K562 (cell line): ENCODE measurements around the gene NIN. TPM values are rescaled to one million over a fixed set of nuclear protein-coding genes. Genes with fewer than 3 reads are reported as not detected.

Experiments used
- ATAC-seq: fragments of 200-7000 bp; cut with Tn5 transposase; 3 replicates; pipeline ENCODE4 v1.9.1; 2020; ENCODE audit warnings: moderate library complexity
- BruUV-seq: library from RNA; stranded (reverse); fragments of 400-500 nt; replicated peaks from 2 replicates; lab custom pipeline; 2021; lab: Mats Ljungman, UMichigan
- CTCF ChIA-PET: fragments of 300-600 bp; formaldehyde crosslinking; extraction: SDS; loops from one replicate; lab custom pipeline; 2021; ENCODE audit warnings: low intra/inter-chr PET ratio; lab: Yijun Ruan, JAX
- POLR2A ChIA-PET: fragments of 300-600, 350-650 bp; sonication (Branson Sonifier 250); formaldehyde crosslinking; extraction: SDS; loops from one replicate; lab custom pipeline; 2021; ENCODE audit warnings: antibody characterized with exemption, inconsistent platforms; lab: Yijun Ruan, JAX
- DNase-seq, 4 experiments: peaks; one replicate each; pipeline versions ENCODE4 v3.0.0 to v3.0.0-alpha.2; 2011 to 2018; ENCODE audit warnings: low spot score in 3 of 4, mixed read lengths in 3 of 4; ENCODE audit errors: extremely low read depth in 1 of 4
- FAIRE-seq: peaks from 2 replicates; lab custom pipeline; 2011; peaks lifted over from hg19 to GRCh38; lab: Jason Lieb, UNC
- H2AFZ ChIP-seq: 2 replicates; pipeline ENCODE4 v1.6.0; 2011; ENCODE audit warnings: low read depth, low read length, control low read depth, inconsistent platforms
- H3K27ac ChIP-seq: fragments of 200-600 bp; 3 replicates; pipeline ENCODE4 v1.8.0; 2011; ENCODE audit warnings: low read depth, mild to moderate bottlenecking, control low read depth, inconsistent platforms, low read length, moderate library complexity, mixed read lengths; ENCODE audit errors: extremely low read depth
- H3K27me3 ChIP-seq, 2 experiments: fragments of 300-600 bp in 1 of 2; 2 replicates in 1 of 2; 3 replicates in 1 of 2; pipeline versions ENCODE4 v1.6.0 to v1.8.0; 2011; ENCODE audit warnings: inconsistent platforms in 2 of 2, low read length in 2 of 2, mild to moderate bottlenecking in 1 of 2, mixed read lengths in 1 of 2, moderate library complexity in 1 of 2; ENCODE audit not compliant: control insufficient read depth in 2 of 2, insufficient read depth in 2 of 2
- H3K36me3 ChIP-seq: fragments of 300-600 bp; 3 replicates; pipeline ENCODE4 v1.8.0; 2011; ENCODE audit warnings: mild to moderate bottlenecking, low read length, inconsistent platforms; ENCODE audit not compliant: control insufficient read depth, insufficient read depth
- H3K4me1 ChIP-seq, 2 experiments: fragments of 200-600 bp in 1 of 2; replicated peaks in 1 of 2; 2 replicates in 1 of 2; 3 replicates in 1 of 2; pipeline versions ENCODE4 v1.5.1 to v1.8.0; 2011; ENCODE audit warnings: inconsistent platforms in 2 of 2, low read length in 2 of 2, mild to moderate bottlenecking in 1 of 2, mixed read lengths in 1 of 2, moderate library complexity in 1 of 2; ENCODE audit not compliant: control insufficient read depth in 2 of 2, insufficient read depth in 2 of 2
- H3K4me2 ChIP-seq: 2 replicates; pipeline ENCODE4 v1.6.1; 2011; ENCODE audit warnings: low read length, control low read depth, inconsistent platforms, mixed read lengths; ENCODE audit not compliant: insufficient read depth
- H3K4me3 ChIP-seq: fragments of 200-600 bp; sonication (generic), shearing (Covaris generic); 2 replicates; pipeline ENCODE4 v1.5.1; 2016; ENCODE audit warnings: control low read depth, inconsistent platforms
- H3K79me2 ChIP-seq: fragments of 200-600 bp; 3 replicates; pipeline ENCODE4 v1.8.0; 2011; ENCODE audit warnings: low read length, inconsistent platforms; ENCODE audit not compliant: control insufficient read depth, insufficient read depth
- H3K9ac ChIP-seq, 2 experiments: 2 replicates each; pipeline versions ENCODE4 v1.6.0 to v1.6.1; 2011; ENCODE audit warnings: low read depth in 2 of 2, low read length in 2 of 2, control low read depth in 1 of 2, inconsistent platforms in 1 of 2, mild to moderate bottlenecking in 1 of 2, mixed read lengths in 1 of 2; ENCODE audit not compliant: insufficient read depth in 1 of 2
- H3K9me1 ChIP-seq: one replicate; pipeline ENCODE4 v1.6.0; 2011; ENCODE audit warnings: inconsistent platforms, mild to moderate bottlenecking, low read length, moderate library complexity; ENCODE audit not compliant: control insufficient read depth, insufficient read depth
- H3K9me3 ChIP-seq: replicated peaks from 2 replicates; pipeline ENCODE4 v1.5.1; 2011; ENCODE audit warnings: low read depth, low read length, inconsistent platforms; ENCODE audit not compliant: control insufficient read depth, insufficient read depth
- H4K20me1 ChIP-seq: replicated peaks from 2 replicates; pipeline ENCODE4 v1.6.1; 2011; ENCODE audit warnings: low read length, inconsistent platforms, mixed read lengths; ENCODE audit not compliant: control insufficient read depth, insufficient read depth
- BRD9 ChIP-seq: fragments of 450-650 bp; IDR thresholded peaks from 2 replicates; pipeline ENCODE4 v1.6.1; 2018; ENCODE audit warnings: low read depth; ENCODE audit not compliant: partially characterized antibody
- DDX20 ChIP-seq: fragments of 450-650 bp; IDR thresholded peaks from 2 replicates; pipeline ENCODE4 v1.6.1; 2016; ENCODE audit warnings: missing genetic modification characterization, low read depth, mild to moderate bottlenecking, missing compliant biosample characterization, moderate library complexity
- JUND ChIP-seq, 2 experiments: IDR thresholded peaks; 2 replicates in 1 of 2; 3 replicates in 1 of 2; pipeline ENCODE4 v1.6.1; 2011; ENCODE audit warnings: borderline replicate concordance in 2 of 2, low read depth in 2 of 2, low read length in 2 of 2, improper control_type of control experiment in 1 of 2, missing biosample characterization in 1 of 2, missing genetic modification characterization in 1 of 2, missing genetic modification reagents in 1 of 2
- MCM3 ChIP-seq: fragments of 450-650 bp; IDR thresholded peaks from 2 replicates; pipeline ENCODE4 v1.6.1; 2016
- NCOA6 ChIP-seq: fragments of 450-650 bp; IDR thresholded peaks from 2 replicates; pipeline ENCODE4 v1.6.1; 2017; ENCODE audit warnings: mild to moderate bottlenecking
- NFIX ChIP-seq: fragments of 250-450 bp; sonication (Bioruptor Pico); IDR thresholded peaks from 2 replicates; pipeline ENCODE4 v1.4.0; 2020; ENCODE audit warnings: low read depth, mild to moderate bottlenecking, moderate library complexity
- SAFB2 ChIP-seq: fragments of 200-400 bp; formaldehyde crosslinking; IDR thresholded peaks from 2 replicates; pipeline ENCODE4 v1.6.1; 2018; ENCODE audit warnings: borderline replicate concordance, low read length, low read depth, moderate library complexity; ENCODE audit not compliant: severe bottlenecking
- TFAM ChIP-seq: fragments of 250-450 bp; sonication (Bioruptor Pico); conservative IDR thresholded peaks from 2 replicates; pipeline ENCODE4 v1.5.0; 2021; ENCODE audit warnings: mild to moderate bottlenecking, moderate library complexity
- ZFPM2 ChIP-seq: fragments of 250-450 bp; sonication (Bioruptor Pico); IDR thresholded peaks from 2 replicates; pipeline ENCODE4 v1.5.1; 2022; ENCODE audit warnings: mild to moderate bottlenecking
- ZNF124 ChIP-seq: sonication (generic); formaldehyde crosslinking; IDR thresholded peaks from 2 replicates; pipeline ENCODE4 v1.8.1; 2022; ENCODE audit warnings: missing genetic modification reagents
- ZNF140 ChIP-seq: fragments of 250-450 bp; sonication (Bioruptor Pico); IDR thresholded peaks from 2 replicates; pipeline ENCODE4 v1.8.0; 2021; ENCODE audit warnings: moderate library complexity, mild to moderate bottlenecking, inconsistent platforms
- WGBS: fragments of 100-300 bp; shearing (Covaris generic); methylation state at CpG from one replicate; pipeline ENCODE4 v1.1.6; 2016; ENCODE audit warnings: low coverage, mixed read lengths; ENCODE audit not compliant: insufficient coverage; ENCODE audit errors: missing lambda C conversion rate; 5-methylcytosine and 5-hydroxymethylcytosine counted together
- in situ Hi-C: fragments of 300-500 bp; cut with MboI; formaldehyde crosslinking; loops from 4 replicates; pipeline ENCODE4 v1.15.0; 2018; ENCODE audit warnings: inconsistent platforms, mixed read lengths
- intact Hi-C: fragments of 100-400 bp; cut with micrococcal nuclease; formaldehyde crosslinking; loops from 2 replicates; pipeline ENCODE4 v1.14.2; 2022
- polyA plus RNA-seq, 8 experiments: library from polyadenylated mRNA; depleted of rRNA in 4 of 8; stranded (reverse) in 5 of 8; unstranded in 3 of 8; fragments of >200 nt; fragmentation: Nextera tagmentation in 2 of 8; fragmentation: Illumina TruSeq in 1 of 8; extraction: Ambion mirVana in 2 of 8; extraction: Trizol in 1 of 8; gene quantifications; 2 replicates each; pipeline versions ENCODE4 v1.2.1 to v1.2.3, GENCODE V29; 2011 to 2014; ENCODE audit warnings: inconsistent platforms in 1 of 8, missing spikeins in 1 of 8
- total RNA-seq, 7 experiments: library from RNA; depleted of rRNA in 6 of 7; stranded (reverse); fragments of >200 nt in 6 of 7; fragmentation: Illumina TruSeq in 2 of 7; extraction: Trizol in 2 of 7; gene quantifications; 2 replicates each; pipeline versions ENCODE4 v1.2.1 to v1.2.3, GENCODE V29; 2011 to 2021; ENCODE audit warnings: low replicate concordance in 1 of 7
- TF ChIP-seq, protein P1 (sequence below): sonication (generic); formaldehyde crosslinking; IDR thresholded peaks from 2 replicates; pipeline ENCODE4 v1.8.0; 2022; ENCODE audit warnings: mild to moderate bottlenecking, missing genetic modification reagents

The NIN gene
- total and polyA plus RNA-seq, 9 of the 15 experiments (the other 6 are each of a cell fraction or from before 2014, with no cell fraction given) = 0.84 to 8.4 (median 5.0) TPM

DNA sequence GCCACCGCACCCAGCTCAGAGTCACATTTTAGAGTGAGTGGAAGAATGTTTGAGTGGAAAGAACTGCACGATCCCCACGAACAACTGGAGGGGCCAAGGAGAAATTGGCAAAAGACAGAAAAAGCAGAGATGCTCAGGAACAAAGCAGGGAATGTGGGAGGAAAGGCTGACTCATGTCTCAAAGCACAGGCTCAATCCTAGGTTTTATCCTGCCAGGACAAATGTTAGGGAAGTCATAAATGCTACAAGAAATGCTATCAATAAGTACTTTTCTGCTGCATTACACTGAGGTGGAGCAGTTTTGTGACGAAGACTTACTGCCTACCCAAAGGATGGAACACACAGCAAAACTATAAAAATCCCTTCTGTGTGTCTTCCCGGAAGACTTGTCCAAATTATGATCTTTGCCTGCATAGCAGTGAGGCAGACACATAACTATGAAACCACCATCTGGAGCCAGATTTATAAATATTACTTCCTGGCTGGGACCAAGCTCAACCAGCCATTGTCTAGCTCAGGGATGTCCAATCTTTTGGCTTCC is 26.7 kb downstream of the NIN start:
- WGBS = 45% methylated on average over 5 of the region's 5 CpGs
- no peak overlapping the region for H3K4me2 ChIP-seq
- H3K79me2 ChIP-seq = no peaks in the 10 kb centered on the region
- H3K27me3 ChIP-seq = no peaks in the 10 kb centered on the region
- no TSS peak for BruUV-seq
- no peak for DNase-seq
- no peak overlapping the region for H3K27ac ChIP-seq
- H3K9me3 ChIP-seq = no peaks in the 10 kb centered on the region
- no peaks in the 10 kb centered on the region for H3K4me1 ChIP-seq
- no peak for FAIRE-seq
- in situ Hi-C loops = no loop called here
- TF ChIP-seq DDX20 (tag) = no peak
- TF ChIP-seq NFIX (CRISPR knock-in tag) = no peak
- TF ChIP-seq ZFPM2 (CRISPR knock-in tag) = no peak
- TF ChIP-seq JUND (IDR thresholded peaks at IDR 0.05; ENCODE audit: borderline replicate concordance, low read depth, low read length) = no peak
- TF ChIP-seq JUND (tag; IDR thresholded peaks at IDR 0.05; ENCODE audit: borderline replicate concordance, low read depth, low read length) = no peak
- no peak for TF ChIP-seq SAFB2
- no peak for TF ChIP-seq ZNF140 (CRISPR knock-in tag)
- no peak for TF ChIP-seq ZNF124
- no peak for TF ChIP-seq BRD9
- TF ChIP-seq NCOA6 = no peak
- no peak for TF ChIP-seq TFAM (CRISPR knock-in tag)
- TF ChIP-seq, protein P1, sequence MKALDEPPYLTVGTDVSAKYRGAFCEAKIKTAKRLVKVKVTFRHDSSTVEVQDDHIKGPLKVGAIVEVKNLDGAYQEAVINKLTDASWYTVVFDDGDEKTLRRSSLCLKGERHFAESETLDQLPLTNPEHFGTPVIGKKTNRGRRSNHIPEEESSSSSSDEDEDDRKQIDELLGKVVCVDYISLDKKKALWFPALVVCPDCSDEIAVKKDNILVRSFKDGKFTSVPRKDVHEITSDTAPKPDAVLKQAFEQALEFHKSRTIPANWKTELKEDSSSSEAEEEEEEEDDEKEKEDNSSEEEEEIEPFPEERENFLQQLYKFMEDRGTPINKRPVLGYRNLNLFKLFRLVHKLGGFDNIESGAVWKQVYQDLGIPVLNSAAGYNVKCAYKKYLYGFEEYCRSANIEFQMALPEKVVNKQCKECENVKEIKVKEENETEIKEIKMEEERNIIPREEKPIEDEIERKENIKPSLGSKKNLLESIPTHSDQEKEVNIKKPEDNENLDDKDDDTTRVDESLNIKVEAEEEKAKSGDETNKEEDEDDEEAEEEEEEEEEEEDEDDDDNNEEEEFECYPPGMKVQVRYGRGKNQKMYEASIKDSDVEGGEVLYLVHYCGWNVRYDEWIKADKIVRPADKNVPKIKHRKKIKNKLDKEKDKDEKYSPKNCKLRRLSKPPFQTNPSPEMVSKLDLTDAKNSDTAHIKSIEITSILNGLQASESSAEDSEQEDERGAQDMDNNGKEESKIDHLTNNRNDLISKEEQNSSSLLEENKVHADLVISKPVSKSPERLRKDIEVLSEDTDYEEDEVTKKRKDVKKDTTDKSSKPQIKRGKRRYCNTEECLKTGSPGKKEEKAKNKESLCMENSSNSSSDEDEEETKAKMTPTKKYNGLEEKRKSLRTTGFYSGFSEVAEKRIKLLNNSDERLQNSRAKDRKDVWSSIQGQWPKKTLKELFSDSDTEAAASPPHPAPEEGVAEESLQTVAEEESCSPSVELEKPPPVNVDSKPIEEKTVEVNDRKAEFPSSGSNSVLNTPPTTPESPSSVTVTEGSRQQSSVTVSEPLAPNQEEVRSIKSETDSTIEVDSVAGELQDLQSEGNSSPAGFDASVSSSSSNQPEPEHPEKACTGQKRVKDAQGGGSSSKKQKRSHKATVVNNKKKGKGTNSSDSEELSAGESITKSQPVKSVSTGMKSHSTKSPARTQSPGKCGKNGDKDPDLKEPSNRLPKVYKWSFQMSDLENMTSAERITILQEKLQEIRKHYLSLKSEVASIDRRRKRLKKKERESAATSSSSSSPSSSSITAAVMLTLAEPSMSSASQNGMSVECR (CRISPR knock-in tag) = no peak
- TF ChIP-seq MCM3 = no peak
- TF ChIP-seq, all 486 proteins: peak for 0
- POLR2A ChIA-PET = no interaction called here
- intact Hi-C loops = no loop called here
- no peaks in the 10 kb centered on the region for H3K9me1 ChIP-seq
- ATAC-seq = no peak
- no peaks in the 10 kb centered on the region for H4K20me1 ChIP-seq
- H3K4me3 ChIP-seq = no peak overlapping the region
- H3K36me3 ChIP-seq = no peaks in the 10 kb centered on the region
- CTCF ChIA-PET = no interaction called here
- H3K9ac ChIP-seq = no peak overlapping the region
- no peak overlapping the region for H2AFZ ChIP-seq
